H9 (cell line): ENCODE results near the gene SP100. TPM values are rescaled to one million over a fixed set of nuclear protein-coding genes. Genes with fewer than 3 reads are reported as not detected.

Source experiments
- DNase-seq: peaks from one replicate; pipeline ENCODE4 v3.0.0-alpha.2; 2017
- H2AFZ ChIP-seq: one replicate; pipeline ENCODE4 v1.6.1; 2013; ENCODE audit warnings: mild to moderate bottlenecking, low read length, control low read depth, moderate library complexity
- H2AK5ac ChIP-seq: 2 replicates; pipeline ENCODE4 v1.6.1; 2013; ENCODE audit warnings: low read length, control low read depth, mixed read lengths; ENCODE audit not compliant: insufficient read length
- H2BK120ac ChIP-seq: one replicate; pipeline ENCODE4 v1.6.1; 2013; ENCODE audit warnings: low read depth, mild to moderate bottlenecking, low read length, control low read depth, inconsistent platforms; ENCODE audit not compliant: poor library complexity, severe bottlenecking
- H2BK12ac ChIP-seq: 2 replicates; pipeline ENCODE4 v1.6.1; 2013; ENCODE audit warnings: low read length, control low read depth, mixed read lengths, low read depth; ENCODE audit not compliant: insufficient read length
- H2BK15ac ChIP-seq: 2 replicates; pipeline ENCODE4 v1.6.1; 2013; ENCODE audit warnings: low read depth, low read length, control low read depth
- H2BK20ac ChIP-seq: one replicate; pipeline ENCODE4 v1.6.1; 2013; ENCODE audit warnings: low read depth, mild to moderate bottlenecking, low read length, control low read depth, inconsistent platforms; ENCODE audit not compliant: poor library complexity, severe bottlenecking
- H2BK5ac ChIP-seq: 2 replicates; pipeline ENCODE4 v1.6.1; 2013; ENCODE audit warnings: low read length, control low read depth, mixed read lengths; ENCODE audit not compliant: insufficient read length
- H3K14ac ChIP-seq: 2 replicates; pipeline ENCODE4 v1.6.1; 2013; ENCODE audit warnings: low read length, control low read depth; ENCODE audit not compliant: insufficient read depth
- H3K18ac ChIP-seq: 2 replicates; pipeline ENCODE4 v1.6.1; 2013; ENCODE audit warnings: low read depth, mild to moderate bottlenecking, mixed read lengths, low read length, control low read depth; ENCODE audit not compliant: insufficient read length
- H3K23ac ChIP-seq: 2 replicates; pipeline ENCODE4 v1.6.1; 2013; ENCODE audit warnings: low read length, control low read depth, mixed read lengths, low read depth; ENCODE audit not compliant: insufficient read length
- H3K23me2 ChIP-seq: 2 replicates; pipeline ENCODE4 v1.6.1; 2013; ENCODE audit warnings: low read depth, mild to moderate bottlenecking, mixed read lengths, low read length, control low read depth; ENCODE audit not compliant: insufficient read length, poor library complexity, severe bottlenecking
- H3K27ac ChIP-seq: 2 replicates; pipeline ENCODE4 v1.5.1; 2013; ENCODE audit warnings: low read length, control low read depth, mixed read lengths, low read depth; ENCODE audit not compliant: insufficient read length
- H3K27me3 ChIP-seq: 2 replicates; pipeline ENCODE4 v1.6.1; 2013; ENCODE audit warnings: low read length, control low read depth, inconsistent platforms; ENCODE audit not compliant: insufficient read depth
- H3K4ac ChIP-seq: 2 replicates; pipeline ENCODE4 v1.6.1; 2013; ENCODE audit warnings: low read depth, mild to moderate bottlenecking, control low read depth, inconsistent platforms, low read length, moderate library complexity
- H3K4me1 ChIP-seq: 2 replicates; pipeline ENCODE4 v1.6.1; 2013; ENCODE audit warnings: low read length, control low read depth, inconsistent platforms; ENCODE audit not compliant: insufficient read depth
- H3K4me2 ChIP-seq: 2 replicates; pipeline ENCODE4 v1.6.1; 2013; ENCODE audit warnings: low read length, control low read depth, mixed read lengths; ENCODE audit not compliant: insufficient read length, insufficient read depth
- H3K56ac ChIP-seq: 2 replicates; pipeline ENCODE4 v1.6.1; 2013; ENCODE audit warnings: low read depth, mild to moderate bottlenecking, mixed read lengths, low read length, control low read depth; ENCODE audit not compliant: insufficient read length
- H3K79me1 ChIP-seq: 2 replicates; pipeline ENCODE4 v1.6.1; 2013; ENCODE audit warnings: low read depth, mild to moderate bottlenecking, moderate library complexity, low read length, control low read depth, inconsistent platforms; ENCODE audit not compliant: insufficient read depth, poor library complexity, severe bottlenecking
- H3K79me2 ChIP-seq: 2 replicates; pipeline ENCODE4 v1.6.1; 2013; ENCODE audit warnings: low read length, control low read depth, inconsistent platforms; ENCODE audit not compliant: insufficient read depth
- H3K9ac ChIP-seq: 2 replicates; pipeline ENCODE4 v1.6.1; 2013; ENCODE audit warnings: low read length, control low read depth, mixed read lengths; ENCODE audit not compliant: insufficient read length; ENCODE audit errors: extremely low read depth
- H3K9me3 ChIP-seq: one replicate; pipeline ENCODE4 v1.6.1; 2013; ENCODE audit warnings: low read depth, low read length, inconsistent platforms; ENCODE audit not compliant: control insufficient read depth
- H3T11ph ChIP-seq: one replicate; pipeline ENCODE4 v1.6.1; 2013; ENCODE audit warnings: mild to moderate bottlenecking, low read length, control low read depth, inconsistent platforms
- H4K20me1 ChIP-seq: one replicate; pipeline ENCODE4 v1.6.1; 2013; ENCODE audit not compliant: control insufficient read depth, insufficient read length, insufficient read depth
- H4K5ac ChIP-seq: 2 replicates; pipeline ENCODE4 v1.6.1; 2013; ENCODE audit warnings: low read depth, mild to moderate bottlenecking, mixed read lengths, low read length, control low read depth; ENCODE audit not compliant: insufficient read length
- H4K8ac ChIP-seq: replicated peaks from 2 replicates; pipeline ENCODE4 v1.6.1; 2013; ENCODE audit warnings: low read length, control low read depth, mixed read lengths, low read depth; ENCODE audit not compliant: insufficient read length
- H4K91ac ChIP-seq: 2 replicates; pipeline ENCODE4 v1.6.1; 2013; ENCODE audit warnings: low read depth, mild to moderate bottlenecking, moderate library complexity, mixed read lengths, low read length, control low read depth; ENCODE audit not compliant: insufficient read length
- H3K27ac Mint-ChIP-seq, 3 experiments: 2 replicates in 2 of 3; 3 replicates in 1 of 3; pipeline ENCODE4 v1.8.0; 2020 to 2021; ENCODE audit warnings: mixed read lengths in 3 of 3, mild to moderate bottlenecking in 1 of 3, moderate library complexity in 1 of 3
- H3K27me3 Mint-ChIP-seq: 2 replicates; pipeline ENCODE4 v1.8.0; 2021; ENCODE audit warnings: low read depth, mild to moderate bottlenecking, moderate library complexity, mixed read lengths
- H3K36me3 Mint-ChIP-seq, 3 experiments: 2 replicates in 2 of 3; 3 replicates in 1 of 3; pipeline ENCODE4 v1.8.0; 2020 to 2021; ENCODE audit warnings: low read depth in 3 of 3, mixed read lengths in 3 of 3; ENCODE audit not compliant: insufficient read depth in 1 of 3
- H3K4me1 Mint-ChIP-seq, 2 experiments: 2 replicates each; pipeline ENCODE4 v1.8.0; 2020; ENCODE audit warnings: mixed read lengths in 2 of 2
- H3K4me3 Mint-ChIP-seq, 2 experiments: 2 replicates in 1 of 2; 3 replicates in 1 of 2; pipeline ENCODE4 v1.8.0; 2020 to 2021; ENCODE audit warnings: mild to moderate bottlenecking in 2 of 2, mixed read lengths in 2 of 2, moderate library complexity in 1 of 2
- H3K9me3 Mint-ChIP-seq, 2 experiments: 2 replicates in 1 of 2; 3 replicates in 1 of 2; pipeline ENCODE4 v1.8.0; 2020; ENCODE audit warnings: mild to moderate bottlenecking in 2 of 2, mixed read lengths in 2 of 2, moderate library complexity in 1 of 2
- whole genome bisulfite sequencing: extraction: QIAGEN DNeasy Blood & Tissue Kit; methylation state at CpG from one replicate; pipeline ENCODE4 v1.1.7; 2013; ENCODE audit warnings: missing lambda C conversion rate, low lambda C conversion rate, mixed read lengths; ENCODE audit not compliant: insufficient read length; ENCODE audit errors: extremely low coverage; 5-methylcytosine and 5-hydroxymethylcytosine counted together
- total RNA-seq: library from RNA; stranded (reverse); gene quantifications from 2 replicates; pipeline ENCODE4 v1.2.1, GENCODE V29; 2021
- TF ChIP-seq, protein P1 (sequence below): fragments of 200-600 bp; sonication (generic); conservative IDR thresholded peaks from 3 replicates; pipeline ENCODE4 v1.8.0; 2021; ENCODE audit warnings: antibody characterized with exemption, mild to moderate bottlenecking

The SP100 gene
- total RNA-seq, 1 experiment from 2014 or later = 0.28 TPM

GRCh38 chr2:230564805-230565779 is 149.1 kb downstream of the SP100 start:
- H3K79me1 ChIP-seq = no peaks in the 10 kb centered on the region

More at GRCh38 chr2:230564805-230565779, 149.1 kb downstream of the SP100 start:
- H3K4me1 Mint-ChIP-seq = no peaks in the 10 kb centered on the region
- Histone ChIP-seq H3K56ac (no peak overlapping the region), H2AFZ (no peak overlapping the region), H3K27ac (no peak overlapping the region), H4K5ac (no peak overlapping the region), H3K79me2 (no peaks in the 10 kb centered on the region), H3T11ph (no peak overlapping the region), H4K20me1 (no peaks in the 10 kb centered on the region), H3K14ac (no peak overlapping the region), H2BK12ac (no peak overlapping the region), H4K91ac (no peak overlapping the region), H2BK5ac (no peak overlapping the region), H2BK15ac (no peak overlapping the region), H3K9ac (no peak overlapping the region), H3K4me2 (no peak overlapping the region), H2BK120ac (no peak overlapping the region), H3K4ac (no peak overlapping the region), H2BK20ac (no peak overlapping the region), H3K9me3 (no peaks in the 10 kb centered on the region), H2AK5ac (no peak overlapping the region), H3K23ac (no peak overlapping the region), H3K18ac (no peak overlapping the region), H3K27me3 (no peaks in the 10 kb centered on the region), H3K23me2 (no peaks in the 10 kb centered on the region), H4K8ac (no peak overlapping the region), H3K4me1 (no peaks in the 10 kb centered on the region)
- no peak for DNase-seq
- peaks cover 6 to 11% of the 10 kb centered on the region in 2 experiments; a peak in 4 of 5 replicates for H3K9me3 Mint-ChIP-seq
- TF ChIP-seq, protein P1, sequence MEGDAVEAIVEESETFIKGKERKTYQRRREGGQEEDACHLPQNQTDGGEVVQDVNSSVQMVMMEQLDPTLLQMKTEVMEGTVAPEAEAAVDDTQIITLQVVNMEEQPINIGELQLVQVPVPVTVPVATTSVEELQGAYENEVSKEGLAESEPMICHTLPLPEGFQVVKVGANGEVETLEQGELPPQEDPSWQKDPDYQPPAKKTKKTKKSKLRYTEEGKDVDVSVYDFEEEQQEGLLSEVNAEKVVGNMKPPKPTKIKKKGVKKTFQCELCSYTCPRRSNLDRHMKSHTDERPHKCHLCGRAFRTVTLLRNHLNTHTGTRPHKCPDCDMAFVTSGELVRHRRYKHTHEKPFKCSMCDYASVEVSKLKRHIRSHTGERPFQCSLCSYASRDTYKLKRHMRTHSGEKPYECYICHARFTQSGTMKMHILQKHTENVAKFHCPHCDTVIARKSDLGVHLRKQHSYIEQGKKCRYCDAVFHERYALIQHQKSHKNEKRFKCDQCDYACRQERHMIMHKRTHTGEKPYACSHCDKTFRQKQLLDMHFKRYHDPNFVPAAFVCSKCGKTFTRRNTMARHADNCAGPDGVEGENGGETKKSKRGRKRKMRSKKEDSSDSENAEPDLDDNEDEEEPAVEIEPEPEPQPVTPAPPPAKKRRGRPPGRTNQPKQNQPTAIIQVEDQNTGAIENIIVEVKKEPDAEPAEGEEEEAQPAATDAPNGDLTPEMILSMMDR = no peak
- H3K27me3 Mint-ChIP-seq = no peaks in the 10 kb centered on the region
- no peak overlapping the region for H3K4me3 Mint-ChIP-seq
- no CpG with 5 or more reads among the region's 11 CpGs for WGBS
- no peak overlapping the region for H3K27ac Mint-ChIP-seq
- peaks cover 0 to 5% (median 1%) of the 10 kb centered on the region in 3 experiments; a peak in 2 of 7 replicates for H3K36me3 Mint-ChIP-seq
